ENCODE measurements around the gene EBF3.

DNA sequence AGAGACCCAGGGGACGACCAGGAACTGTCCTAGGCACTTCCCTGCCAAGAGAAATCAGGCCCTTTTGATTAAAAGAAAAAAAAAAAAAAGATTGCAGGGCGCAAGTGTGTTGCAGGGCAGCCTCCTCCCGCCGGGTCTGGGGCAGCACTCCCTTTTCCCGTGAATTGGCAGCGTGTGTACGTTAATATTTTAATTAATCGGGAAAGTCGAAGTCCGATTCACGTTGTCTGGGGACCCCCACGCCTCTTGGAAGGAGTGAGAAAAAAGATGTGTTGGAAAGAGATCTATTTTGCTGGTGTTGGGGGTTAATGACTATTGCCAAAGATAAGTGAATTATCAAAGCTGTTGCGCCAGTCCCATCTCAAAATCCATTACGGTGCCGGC, 1.3 kb upstream of the EBF3 start:
- TF ChIP-seq EP300 (IDR thresholded peaks at IDR 0.05) (no peak), POLR2AphosphoS5 (IDR thresholded peaks at IDR 0.05) (no peak), POLR2A (IDR thresholded peaks at IDR 0.05) (no peak)
- TF ChIP-seq, protein P1, sequence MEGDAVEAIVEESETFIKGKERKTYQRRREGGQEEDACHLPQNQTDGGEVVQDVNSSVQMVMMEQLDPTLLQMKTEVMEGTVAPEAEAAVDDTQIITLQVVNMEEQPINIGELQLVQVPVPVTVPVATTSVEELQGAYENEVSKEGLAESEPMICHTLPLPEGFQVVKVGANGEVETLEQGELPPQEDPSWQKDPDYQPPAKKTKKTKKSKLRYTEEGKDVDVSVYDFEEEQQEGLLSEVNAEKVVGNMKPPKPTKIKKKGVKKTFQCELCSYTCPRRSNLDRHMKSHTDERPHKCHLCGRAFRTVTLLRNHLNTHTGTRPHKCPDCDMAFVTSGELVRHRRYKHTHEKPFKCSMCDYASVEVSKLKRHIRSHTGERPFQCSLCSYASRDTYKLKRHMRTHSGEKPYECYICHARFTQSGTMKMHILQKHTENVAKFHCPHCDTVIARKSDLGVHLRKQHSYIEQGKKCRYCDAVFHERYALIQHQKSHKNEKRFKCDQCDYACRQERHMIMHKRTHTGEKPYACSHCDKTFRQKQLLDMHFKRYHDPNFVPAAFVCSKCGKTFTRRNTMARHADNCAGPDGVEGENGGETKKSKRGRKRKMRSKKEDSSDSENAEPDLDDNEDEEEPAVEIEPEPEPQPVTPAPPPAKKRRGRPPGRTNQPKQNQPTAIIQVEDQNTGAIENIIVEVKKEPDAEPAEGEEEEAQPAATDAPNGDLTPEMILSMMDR (IDR thresholded peaks at IDR 0.05) = no peak
